Panc1 (cell line): ENCODE data around the gene CDK5RAP1. TPM values are rescaled to one million over a fixed set of nuclear protein-coding genes. Genes with fewer than 3 reads are reported as not detected.

ENCODE experiments used
- ATAC-seq: fragments of 200-7000 bp; cut with Tn5 transposase; 2 replicates; pipeline ENCODE4 v1.9.1; 2020; ENCODE audit warnings: mild to moderate bottlenecking, moderate library complexity
- BruUV-seq: library from RNA; stranded (reverse); fragments of 400-500 nt; replicated peaks from 2 replicates; lab custom pipeline; 2021; lab: Mats Ljungman, UMichigan
- CTCF ChIA-PET: fragments of 300-600 bp; sonication (Branson Sonifier 250); formaldehyde crosslinking; loops from one replicate; lab custom pipeline; 2022; ENCODE audit warnings: antibody characterized with exemption; lab: Charles Lee
- POLR2A ChIA-PET: fragments of 300-600 bp; sonication (Branson Sonifier 250); formaldehyde crosslinking; loops from one replicate; lab custom pipeline; 2022; ENCODE audit warnings: antibody characterized with exemption; lab: Charles Lee
- DNase-seq: peaks from one replicate; pipeline ENCODE4 v3.0.0-alpha.2; 2010; ENCODE audit warnings: low read depth, low spot score
- H3K27ac ChIP-seq: 2 replicates; pipeline ENCODE4 v1.5.1; 2011; ENCODE audit warnings: mild to moderate bottlenecking, low read length, inconsistent platforms
- H3K27me3 ChIP-seq: fragments of 200-500 bp; sonication (Bioruptor generic); 2 replicates; pipeline ENCODE4 v1.6.0; 2014; ENCODE audit warnings: low read length, inconsistent platforms; ENCODE audit not compliant: control insufficient read depth, insufficient read depth
- H3K36me3 ChIP-seq: fragments of 200-500 bp; sonication (Bioruptor generic); 2 replicates; pipeline ENCODE4 v1.5.1; 2014; ENCODE audit warnings: inconsistent platforms, mild to moderate bottlenecking, low read length, moderate library complexity; ENCODE audit not compliant: control insufficient read depth, insufficient read depth
- H3K4me1 ChIP-seq: 2 replicates; pipeline ENCODE4 v1.5.1; 2011; ENCODE audit warnings: inconsistent platforms, mild to moderate bottlenecking, low read length, moderate library complexity; ENCODE audit not compliant: control insufficient read depth, insufficient read depth
- H3K4me3 ChIP-seq, 2 experiments: 2 replicates each; pipeline ENCODE4 v1.5.1; 2011 to 2012; ENCODE audit warnings: low read depth in 2 of 2, low read length in 2 of 2, mild to moderate bottlenecking in 2 of 2, inconsistent platforms in 1 of 2, moderate library complexity in 1 of 2
- H3K9me3 ChIP-seq: fragments of 200-500 bp; sonication (Bioruptor generic); 2 replicates; pipeline ENCODE4 v1.5.1; 2014; ENCODE audit warnings: low read depth, mild to moderate bottlenecking, inconsistent platforms, low read length, moderate library complexity; ENCODE audit not compliant: control insufficient read depth, insufficient read depth
- POLR2AphosphoS5 ChIP-seq: IDR thresholded peaks from 2 replicates; pipeline ENCODE4 v1.6.1; 2012; ENCODE audit warnings: mild to moderate bottlenecking, low read depth, low read length, moderate library complexity
- SIN3A ChIP-seq: IDR thresholded peaks from 2 replicates; pipeline ENCODE4 v1.6.1; 2012; ENCODE audit warnings: low read depth, mild to moderate bottlenecking, low read length, moderate library complexity, borderline replicate concordance; ENCODE audit not compliant: insufficient read depth
- TCF7L2 ChIP-seq: IDR thresholded peaks from 2 replicates; pipeline ENCODE4 v1.6.1; 2011; ENCODE audit warnings: mild to moderate bottlenecking, low read depth, low read length, inconsistent platforms
- in situ Hi-C: cut with HindIII; loops from 2 replicates; pipeline ENCODE4 v1.10.0; 2016; ENCODE audit warnings: low sequenced_read_pairs, low pct_unique_long_range_greater_than_20kb
- intact Hi-C: fragments of 100-400 bp; cut with micrococcal nuclease; formaldehyde crosslinking; loops from one replicate; pipeline ENCODE4 v1.10.0; 2022; ENCODE audit not compliant: unreplicated experiment
- total RNA-seq: library from RNA; stranded (reverse); gene quantifications from one replicate; pipeline ENCODE4 v1.2.1, GENCODE V29; 2021; ENCODE audit not compliant: unreplicated experiment
- TF ChIP-seq, protein P1 (sequence below): fragments of 450-650 bp; IDR thresholded peaks from 2 replicates; pipeline ENCODE4 v1.5.1; 2017; ENCODE audit warnings: mild to moderate bottlenecking
- TF ChIP-seq, protein P2 (sequence below), 2 experiments: IDR thresholded peaks; 2 replicates each; pipeline ENCODE4 v1.6.1; 2011 to 2012; ENCODE audit warnings: low read depth in 2 of 2, control low read depth in 1 of 2, low read length in 1 of 2, mild to moderate bottlenecking in 1 of 2, moderate library complexity in 1 of 2; ENCODE audit not compliant: insufficient read depth in 1 of 2

Gene CDK5RAP1
- total RNA-seq, 1 experiment from 2014 or later = 34.8 TPM

DNA sequence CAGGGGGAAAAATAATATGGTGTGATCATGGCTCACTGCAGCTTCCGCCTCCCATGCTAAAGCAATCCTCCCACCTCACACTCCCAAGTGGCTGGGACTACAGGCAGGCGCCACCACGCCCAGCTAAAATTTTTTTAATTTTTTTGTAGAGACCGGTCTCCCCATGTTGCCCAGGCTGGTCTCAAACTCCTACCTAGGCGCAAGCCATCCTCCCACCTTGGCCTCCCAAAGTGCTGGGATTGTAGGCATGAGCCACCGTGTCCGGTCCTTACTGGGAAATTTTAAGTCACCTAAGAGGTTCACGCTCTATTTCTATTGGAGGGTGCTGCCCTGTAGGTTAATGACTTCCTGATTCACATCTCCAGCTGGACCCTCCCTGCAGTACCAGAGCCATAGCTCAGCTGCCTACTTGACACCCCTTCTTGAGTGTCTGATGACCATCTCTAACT lies 626 bp upstream of the CDK5RAP1 start:
- CTCF ChIA-PET = interaction anchor here (0.6 kb wide), 1 partner anchor 140 kb away, joined by 3 read pairs; no protein-coding TSS in a partner anchor
- intact Hi-C loops (no loop called here), in situ Hi-C loops (no loop called here)
- Histone ChIP-seq H3K4me3 (peak overlapping the region; percentile 89 to 99), H3K4me1 (peaks cover 4% of the 10 kb centered on the region; the same call in 1 of the 2 replicates), H3K27ac (peak overlapping the region; percentile 87), H3K27me3 (no peaks in the 10 kb centered on the region), H3K36me3 (no peaks in the 10 kb centered on the region), H3K9me3 (no peaks in the 10 kb centered on the region)
- DNase-seq (no peak), ATAC-seq (peak; percentile 62; the same call in 1 of the 2 replicates)
- POLR2A ChIA-PET = interaction anchor here (0.5 to 0.6 kb wide), 2 partner anchors 15 to 20 kb away, joined by 13 to 15 read pairs; no protein-coding TSS in a partner anchor
- TF ChIP-seq SIN3A = no peak
- TF ChIP-seq, protein P1, sequence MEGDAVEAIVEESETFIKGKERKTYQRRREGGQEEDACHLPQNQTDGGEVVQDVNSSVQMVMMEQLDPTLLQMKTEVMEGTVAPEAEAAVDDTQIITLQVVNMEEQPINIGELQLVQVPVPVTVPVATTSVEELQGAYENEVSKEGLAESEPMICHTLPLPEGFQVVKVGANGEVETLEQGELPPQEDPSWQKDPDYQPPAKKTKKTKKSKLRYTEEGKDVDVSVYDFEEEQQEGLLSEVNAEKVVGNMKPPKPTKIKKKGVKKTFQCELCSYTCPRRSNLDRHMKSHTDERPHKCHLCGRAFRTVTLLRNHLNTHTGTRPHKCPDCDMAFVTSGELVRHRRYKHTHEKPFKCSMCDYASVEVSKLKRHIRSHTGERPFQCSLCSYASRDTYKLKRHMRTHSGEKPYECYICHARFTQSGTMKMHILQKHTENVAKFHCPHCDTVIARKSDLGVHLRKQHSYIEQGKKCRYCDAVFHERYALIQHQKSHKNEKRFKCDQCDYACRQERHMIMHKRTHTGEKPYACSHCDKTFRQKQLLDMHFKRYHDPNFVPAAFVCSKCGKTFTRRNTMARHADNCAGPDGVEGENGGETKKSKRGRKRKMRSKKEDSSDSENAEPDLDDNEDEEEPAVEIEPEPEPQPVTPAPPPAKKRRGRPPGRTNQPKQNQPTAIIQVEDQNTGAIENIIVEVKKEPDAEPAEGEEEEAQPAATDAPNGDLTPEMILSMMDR = no peak
- TF ChIP-seq, protein P2, sequence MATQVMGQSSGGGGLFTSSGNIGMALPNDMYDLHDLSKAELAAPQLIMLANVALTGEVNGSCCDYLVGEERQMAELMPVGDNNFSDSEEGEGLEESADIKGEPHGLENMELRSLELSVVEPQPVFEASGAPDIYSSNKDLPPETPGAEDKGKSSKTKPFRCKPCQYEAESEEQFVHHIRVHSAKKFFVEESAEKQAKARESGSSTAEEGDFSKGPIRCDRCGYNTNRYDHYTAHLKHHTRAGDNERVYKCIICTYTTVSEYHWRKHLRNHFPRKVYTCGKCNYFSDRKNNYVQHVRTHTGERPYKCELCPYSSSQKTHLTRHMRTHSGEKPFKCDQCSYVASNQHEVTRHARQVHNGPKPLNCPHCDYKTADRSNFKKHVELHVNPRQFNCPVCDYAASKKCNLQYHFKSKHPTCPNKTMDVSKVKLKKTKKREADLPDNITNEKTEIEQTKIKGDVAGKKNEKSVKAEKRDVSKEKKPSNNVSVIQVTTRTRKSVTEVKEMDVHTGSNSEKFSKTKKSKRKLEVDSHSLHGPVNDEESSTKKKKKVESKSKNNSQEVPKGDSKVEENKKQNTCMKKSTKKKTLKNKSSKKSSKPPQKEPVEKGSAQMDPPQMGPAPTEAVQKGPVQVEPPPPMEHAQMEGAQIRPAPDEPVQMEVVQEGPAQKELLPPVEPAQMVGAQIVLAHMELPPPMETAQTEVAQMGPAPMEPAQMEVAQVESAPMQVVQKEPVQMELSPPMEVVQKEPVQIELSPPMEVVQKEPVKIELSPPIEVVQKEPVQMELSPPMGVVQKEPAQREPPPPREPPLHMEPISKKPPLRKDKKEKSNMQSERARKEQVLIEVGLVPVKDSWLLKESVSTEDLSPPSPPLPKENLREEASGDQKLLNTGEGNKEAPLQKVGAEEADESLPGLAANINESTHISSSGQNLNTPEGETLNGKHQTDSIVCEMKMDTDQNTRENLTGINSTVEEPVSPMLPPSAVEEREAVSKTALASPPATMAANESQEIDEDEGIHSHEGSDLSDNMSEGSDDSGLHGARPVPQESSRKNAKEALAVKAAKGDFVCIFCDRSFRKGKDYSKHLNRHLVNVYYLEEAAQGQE (IDR thresholded peaks at IDR 0.05; ENCODE audit: insufficient read depth in 1 of 2, low read depth in 2 of 2, low read length in 1 of 2) = no peak
- no peak for TF ChIP-seq TCF7L2
- no peak for TF ChIP-seq POLR2AphosphoS5
- no TSS peak for BruUV-seq

DNA sequence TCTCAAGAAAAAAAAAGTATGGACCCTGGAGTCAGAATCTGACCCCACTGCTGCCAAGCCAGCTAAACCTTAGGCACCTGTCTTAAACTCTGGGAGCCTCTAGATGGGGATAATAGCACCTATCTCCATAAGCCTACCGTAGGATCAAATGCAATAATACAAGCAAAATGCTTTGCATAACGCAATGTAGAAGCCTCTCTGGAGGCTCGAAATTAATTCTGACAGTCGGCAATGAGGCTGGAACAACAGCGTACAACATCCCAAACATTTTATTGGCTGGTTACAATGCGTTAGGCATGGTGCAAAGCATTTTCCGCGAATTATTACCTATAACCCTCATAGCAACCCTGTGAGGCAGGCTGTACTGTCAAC lies 521 bp downstream of the CDK5RAP1 start:
- no peak for TF ChIP-seq POLR2AphosphoS5
- no peak for TF ChIP-seq SIN3A
- TF ChIP-seq, protein P1 = no peak
- no peak for TF ChIP-seq TCF7L2
- TF ChIP-seq, protein P2 (IDR thresholded peaks at IDR 0.05; ENCODE audit: insufficient read depth in 1 of 2, low read depth in 2 of 2, low read length in 1 of 2) = no peak
- ATAC-seq (peak; percentile 64), DNase-seq (no peak)
- in situ Hi-C loops (no loop called here), intact Hi-C loops (no loop called here)
- TSS peak; percentile 74 for BruUV-seq
- no peaks in the 10 kb centered on the region for H3K27me3 ChIP-seq
- H3K9me3 ChIP-seq = no peaks in the 10 kb centered on the region
- H3K4me1 ChIP-seq = peaks cover 4% of the 10 kb centered on the region; the same call in 1 of the 2 replicates
- H3K36me3 ChIP-seq = no peaks in the 10 kb centered on the region
- peak overlapping the region; percentile 89 to 99 for H3K4me3 ChIP-seq
- H3K27ac ChIP-seq = peak overlapping the region; percentile 87
- ChIA-PET POLR2A (interaction anchor here (0.6 kb wide), 1 partner anchor 1030 kb away, joined by 3 read pairs; no protein-coding TSS in a partner anchor), CTCF (no interaction called here)
